Neural crest cell (in vitro differentiated cells): Measurements from ENCODE around the gene AP3S2. TPM values are rescaled to one million over a fixed set of nuclear protein-coding genes. Genes with fewer than 3 reads are reported as not detected.
A peak's percentile ranks its signal among the peaks of the same experiment; 100 is the strongest.
"Not testable (repeated sequence)": the region's sequence is repeated elsewhere in the genome, so short reads cannot be mapped to it uniquely, and the experiment has no call there.

Source experiments
- DNase-seq: peaks from one replicate; pipeline ENCODE4 v3.0.0; 2021; ENCODE audit warnings: low read depth, mixed read lengths, low spot score
- H3K27ac Mint-ChIP-seq: one replicate; pipeline ENCODE4 v1.8.0; 2021; ENCODE audit warnings: mild to moderate bottlenecking, mixed read lengths; ENCODE audit not compliant: unreplicated experiment
- H3K27me3 Mint-ChIP-seq: 2 replicates; pipeline ENCODE4 v1.8.0; 2021; ENCODE audit warnings: low read depth, mild to moderate bottlenecking, mixed read lengths
- H3K36me3 Mint-ChIP-seq: 2 replicates; pipeline ENCODE4 v1.8.0; 2021; ENCODE audit warnings: low read depth, mild to moderate bottlenecking, mixed read lengths
- H3K4me1 Mint-ChIP-seq: 2 replicates; pipeline ENCODE4 v1.8.0; 2021; ENCODE audit warnings: mixed read lengths
- H3K4me3 Mint-ChIP-seq: one replicate; pipeline ENCODE4 v1.8.0; 2021; ENCODE audit warnings: mild to moderate bottlenecking, mixed read lengths
- H3K9me3 Mint-ChIP-seq: 2 replicates; pipeline ENCODE4 v1.8.0; 2021; ENCODE audit warnings: mixed read lengths
- CTCF ChIP-seq: fragments of 200-600 bp; sonication (generic); conservative IDR thresholded peaks from 2 replicates; pipeline ENCODE4 v1.5.0; 2021; ENCODE audit warnings: antibody characterized with exemption, mild to moderate bottlenecking
- total RNA-seq: library from RNA; stranded (reverse); gene quantifications from 2 replicates; pipeline ENCODE4 v1.2.1, GENCODE V29; 2021

AP3S2 gene
- total RNA-seq, 1 donor from 2014 or later: 31.6 TPM

- H3K9me3 Mint-ChIP-seq: no peaks in the 10 kb centered on the region
- H3K4me3 Mint-ChIP-seq: no peak overlapping the region
- H3K4me1 Mint-ChIP-seq: no peaks in the 10 kb centered on the region
- H3K27me3 Mint-ChIP-seq: no peaks in the 10 kb centered on the region
- DNase-seq: no peak
- H3K27ac Mint-ChIP-seq: no peak overlapping the region
- peaks cover under 1% of the 10 kb centered on the region for H3K36me3 Mint-ChIP-seq
- no peak for TF ChIP-seq CTCF
Observed at GRCh38 chr15:89875741-89876140, 18.1 kb downstream of the AP3S2 start.

GRCh38 chr15:89874926-89875564, 18.7 kb downstream of the AP3S2 start:
- Mint-ChIP-seq H3K27me3 (no peaks in the 10 kb centered on the region), H3K27ac (no peak overlapping the region), H3K36me3 (peaks cover 8% of the 10 kb centered on the region), H3K4me3 (no peak overlapping the region), H3K4me1 (no peaks in the 10 kb centered on the region), H3K9me3 (no peaks in the 10 kb centered on the region)
- TF ChIP-seq CTCF: peak; percentile 96
- peak; percentile 79 for DNase-seq

- Mint-ChIP-seq H3K27me3 (no peaks in the 10 kb centered on the region), H3K36me3 (peaks cover 15% of the 10 kb centered on the region), H3K27ac (no peak overlapping the region), H3K9me3 (no peaks in the 10 kb centered on the region), H3K4me3 (no peak overlapping the region), H3K4me1 (no peaks in the 10 kb centered on the region)
- no peak for TF ChIP-seq CTCF
- DNase-seq: no peak
Observed at GRCh38 chr15:89870688-89871288, 23.0 kb downstream of the AP3S2 start.

DNA sequence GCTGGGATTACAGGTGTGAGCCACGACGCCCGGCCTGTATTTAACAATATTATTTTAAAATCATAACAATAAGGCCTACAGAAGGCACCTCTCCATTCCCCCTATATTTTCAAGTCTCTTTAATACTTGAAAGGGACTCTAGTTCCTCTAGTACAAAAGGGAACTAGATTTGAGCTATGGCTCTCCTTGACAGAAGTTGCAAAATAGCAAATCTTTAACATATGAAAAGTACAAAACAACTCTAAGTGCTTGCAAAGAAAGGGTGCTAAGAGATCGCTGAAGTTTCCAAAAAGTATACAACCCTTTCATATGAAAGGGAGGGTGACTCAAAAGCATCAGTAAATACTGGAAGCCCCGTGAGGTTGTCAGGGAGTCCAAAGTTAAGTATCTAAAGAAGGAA, 23.8 kb downstream of the AP3S2 start:
- no peak for TF ChIP-seq CTCF
- Mint-ChIP-seq H3K9me3 (no peaks in the 10 kb centered on the region), H3K4me3 (no peak overlapping the region), H3K36me3 (peaks cover 21% of the 10 kb centered on the region), H3K27me3 (no peaks in the 10 kb centered on the region), H3K27ac (no peak overlapping the region), H3K4me1 (no peaks in the 10 kb centered on the region)
- DNase-seq: no peak

DNA sequence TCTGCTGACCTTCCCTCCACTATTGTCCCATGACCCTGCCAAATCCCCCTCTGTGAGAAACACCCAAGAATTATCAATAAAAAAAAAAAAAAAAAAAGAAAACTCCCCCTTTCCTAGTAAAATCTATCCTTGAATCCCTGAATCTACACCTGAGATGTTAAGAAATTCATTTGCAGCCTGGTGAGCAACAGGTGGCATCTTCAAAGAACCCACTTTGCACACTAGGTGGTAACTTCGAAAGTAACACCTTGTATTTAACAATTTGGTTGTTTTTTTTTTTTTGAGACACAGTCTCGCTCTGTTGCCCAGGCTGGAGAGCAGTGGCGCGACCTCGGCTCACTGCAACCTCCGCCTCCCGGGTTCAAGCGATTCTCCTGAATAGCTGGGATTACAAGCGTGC, 24.3 kb downstream of the AP3S2 start:
- not testable (repeated sequence) for H3K4me3 Mint-ChIP-seq, H3K27me3 Mint-ChIP-seq, H3K4me1 Mint-ChIP-seq, DNase-seq, H3K9me3 Mint-ChIP-seq, H3K27ac Mint-ChIP-seq
- H3K36me3 Mint-ChIP-seq: peaks cover 21% of the 10 kb centered on the region

- peaks cover 15% of the 10 kb centered on the region for H3K36me3 Mint-ChIP-seq
- H3K27ac Mint-ChIP-seq: no peak overlapping the region
- DNase-seq: no peak
- no peak overlapping the region for H3K4me3 Mint-ChIP-seq
- H3K27me3 Mint-ChIP-seq: no peaks in the 10 kb centered on the region
- H3K4me1 Mint-ChIP-seq: no peaks in the 10 kb centered on the region
- no peak for TF ChIP-seq CTCF
- no peaks in the 10 kb centered on the region for H3K9me3 Mint-ChIP-seq
Observed at GRCh38 chr15:89864958-89865739, 28.6 kb downstream of the AP3S2 start.
